HepG2 (cell line): ENCODE measurements around the gene ATP2B2. TPM values are rescaled to one million over a fixed set of nuclear protein-coding genes. Genes with fewer than 3 reads are reported as not detected.

Experiments used
- ATAC-seq: fragments of 200-7000 bp; cut with Tn5 transposase; 3 replicates; pipeline ENCODE4 v1.9.1; 2020; ENCODE audit warnings: mild to moderate bottlenecking, moderate library complexity
- BruUV-seq: library from RNA; stranded (reverse); fragments of 400-500 nt; replicated peaks from 2 replicates; lab custom pipeline; 2021; lab: Mats Ljungman, UMichigan
- CTCF ChIA-PET: fragments of 300-600 bp; formaldehyde crosslinking; extraction: SDS; loops from one replicate; lab custom pipeline; 2021; ENCODE audit warnings: low total read pairs, inconsistent platforms, low intra/inter-chr PET ratio; lab: Yijun Ruan, JAX
- POLR2A ChIA-PET: fragments of 350-600 bp; sonication (Branson Sonifier 250); formaldehyde crosslinking; loops from one replicate; lab custom pipeline; 2020; ENCODE audit warnings: antibody characterized with exemption, inconsistent platforms; lab: Yijun Ruan, JAX
- DNase-seq: peaks from one replicate; pipeline ENCODE4 v3.0.0-alpha.2; 2015; ENCODE audit warnings: low spot score
- FAIRE-seq: peaks from 3 replicates; lab custom pipeline; 2011; peaks lifted over from hg19 to GRCh38; lab: Jason Lieb, UNC
- H2AFZ ChIP-seq: one replicate; pipeline ENCODE4 v1.6.1; 2011; ENCODE audit warnings: low read length, inconsistent platforms
- H3K27ac ChIP-seq: fragments of 300-600 bp; 3 replicates; pipeline ENCODE4 v1.8.0; 2011; ENCODE audit warnings: mixed run types, mild to moderate bottlenecking, mixed read lengths, low read length, inconsistent platforms; ENCODE audit not compliant: insufficient read depth; ENCODE audit errors: extremely low read length
- H3K27me3 ChIP-seq, 2 experiments: fragments of 200-600 bp in 1 of 2; 2 replicates in 1 of 2; 3 replicates in 1 of 2; pipeline versions ENCODE4 v1.6.0 to v1.8.0; 2011; ENCODE audit warnings: low read length in 2 of 2, mild to moderate bottlenecking in 2 of 2, moderate library complexity in 2 of 2, inconsistent platforms in 1 of 2; ENCODE audit not compliant: insufficient read depth in 2 of 2, control insufficient read depth in 1 of 2
- H3K36me3 ChIP-seq, 2 experiments: fragments of 200-600 bp in 1 of 2; replicated peaks in 1 of 2; 2 replicates in 1 of 2; 3 replicates in 1 of 2; pipeline versions ENCODE4 v1.5.1 to v1.8.0; 2011; ENCODE audit warnings: low read length in 2 of 2, inconsistent platforms in 1 of 2; ENCODE audit not compliant: insufficient read depth in 2 of 2, control insufficient read depth in 1 of 2
- H3K4me1 ChIP-seq: 2 replicates; pipeline ENCODE4 v1.5.1; 2012; ENCODE audit warnings: low read length, inconsistent platforms; ENCODE audit not compliant: insufficient read depth
- H3K4me2 ChIP-seq: 2 replicates; pipeline ENCODE4 v1.6.0; 2011; ENCODE audit warnings: low read depth, low read length, inconsistent platforms
- H3K4me3 ChIP-seq, 3 experiments: fragments of 200-600 bp in 1 of 3; sonication (generic), shearing (Covaris generic) in 1 of 3; replicated peaks in 1 of 3; 2 replicates each; pipeline ENCODE4 v1.5.1; 2011 to 2016; ENCODE audit warnings: low read length in 3 of 3, inconsistent platforms in 2 of 3, low read depth in 2 of 3, mild to moderate bottlenecking in 2 of 3, control low read depth in 1 of 3, mixed read lengths in 1 of 3; ENCODE audit not compliant: insufficient read depth in 1 of 3
- H3K79me2 ChIP-seq: one replicate; pipeline ENCODE4 v1.6.1; 2011; ENCODE audit warnings: low read length, inconsistent platforms; ENCODE audit not compliant: insufficient read depth
- H3K9ac ChIP-seq: 2 replicates; pipeline ENCODE4 v1.6.0; 2011; ENCODE audit warnings: mild to moderate bottlenecking, low read depth, low read length, inconsistent platforms; ENCODE audit not compliant: insufficient read depth
- H3K9me3 ChIP-seq: 2 replicates; pipeline ENCODE4 v1.5.1; 2012; ENCODE audit warnings: mild to moderate bottlenecking, low read length
- H4K20me1 ChIP-seq: 2 replicates; pipeline ENCODE4 v1.6.0; 2011; ENCODE audit warnings: inconsistent platforms, mild to moderate bottlenecking, low read length, moderate library complexity; ENCODE audit not compliant: insufficient read depth
- NCOA2 ChIP-seq: sonication (generic); formaldehyde crosslinking; IDR thresholded peaks from 2 replicates; pipeline ENCODE4 v1.8.0; 2022; ENCODE audit warnings: inconsistent platforms
- RAD51 ChIP-seq: fragments of 450-650 bp; IDR thresholded peaks from 2 replicates; pipeline ENCODE4 v1.6.1; 2016; ENCODE audit warnings: borderline replicate concordance
- TBP ChIP-seq: sonication (generic); formaldehyde crosslinking; IDR thresholded peaks from 2 replicates; pipeline ENCODE4 v1.5.0; 2020; ENCODE audit warnings: missing genetic modification reagents
- ZNF660 ChIP-seq: sonication (generic); formaldehyde crosslinking; IDR thresholded peaks from 2 replicates; pipeline ENCODE4 v1.5.1; 2020; ENCODE audit warnings: mild to moderate bottlenecking, low read depth, missing genetic modification reagents, borderline replicate concordance
- WGBS: methylation state at CpG from one replicate; pipeline ENCODE4 v1.1.6; 2017; ENCODE audit warnings: low lambda C conversion rate; 5-methylcytosine and 5-hydroxymethylcytosine counted together
- in situ Hi-C: cut with HindIII; loops from 2 replicates; pipeline ENCODE4 v1.10.0; 2017; ENCODE audit warnings: low pct_unique_long_range_greater_than_20kb; ENCODE audit not compliant: extremely low pct_ligation_motif_present
- intact Hi-C: fragments of 100-400 bp; cut with micrococcal nuclease; formaldehyde crosslinking; loops from one replicate; pipeline ENCODE4 v1.10.0; 2022; ENCODE audit not compliant: unreplicated experiment
- polyA plus RNA-seq, 8 experiments: library from polyadenylated mRNA; depleted of rRNA in 3 of 8; stranded (reverse) in 7 of 8; unstranded in 1 of 8; fragments of >200 nt; fragmentation: Illumina TruSeq in 4 of 8; extraction: Trizol in 4 of 8; gene quantifications; 2 replicates each; pipeline versions ENCODE4 v1.2.1 to v1.2.3, GENCODE V29; 2011 to 2016; ENCODE audit warnings: low read depth in 4 of 8, missing spikeins in 1 of 8, mixed read lengths in 1 of 8; ENCODE audit not compliant: insufficient read depth in 1 of 8
- total RNA-seq, 5 experiments: library from RNA; depleted of rRNA; stranded (reverse); fragments of >200 nt; fragmentation: Illumina TruSeq; extraction: Trizol; gene quantifications; 2 replicates each; pipeline ENCODE4 v1.2.3, GENCODE V29; 2016; ENCODE audit warnings: low read depth in 1 of 5
- TF ChIP-seq, protein P1 (sequence below): sonication (generic); formaldehyde crosslinking; IDR thresholded peaks from 2 replicates; pipeline ENCODE4 v1.4.0; 2020; ENCODE audit warnings: missing genetic modification reagents

Gene ATP2B2
- total and polyA plus RNA-seq, 2 of the 13 experiments (the other 11 are each of a cell fraction or from before 2014, with no cell fraction given), result 1.5 to 2.3 TPM

GRCh38 chr3:10551139-10551538 lies 45.8 kb upstream of the ATP2B2 start (continued):
- TF ChIP-seq, protein P1, sequence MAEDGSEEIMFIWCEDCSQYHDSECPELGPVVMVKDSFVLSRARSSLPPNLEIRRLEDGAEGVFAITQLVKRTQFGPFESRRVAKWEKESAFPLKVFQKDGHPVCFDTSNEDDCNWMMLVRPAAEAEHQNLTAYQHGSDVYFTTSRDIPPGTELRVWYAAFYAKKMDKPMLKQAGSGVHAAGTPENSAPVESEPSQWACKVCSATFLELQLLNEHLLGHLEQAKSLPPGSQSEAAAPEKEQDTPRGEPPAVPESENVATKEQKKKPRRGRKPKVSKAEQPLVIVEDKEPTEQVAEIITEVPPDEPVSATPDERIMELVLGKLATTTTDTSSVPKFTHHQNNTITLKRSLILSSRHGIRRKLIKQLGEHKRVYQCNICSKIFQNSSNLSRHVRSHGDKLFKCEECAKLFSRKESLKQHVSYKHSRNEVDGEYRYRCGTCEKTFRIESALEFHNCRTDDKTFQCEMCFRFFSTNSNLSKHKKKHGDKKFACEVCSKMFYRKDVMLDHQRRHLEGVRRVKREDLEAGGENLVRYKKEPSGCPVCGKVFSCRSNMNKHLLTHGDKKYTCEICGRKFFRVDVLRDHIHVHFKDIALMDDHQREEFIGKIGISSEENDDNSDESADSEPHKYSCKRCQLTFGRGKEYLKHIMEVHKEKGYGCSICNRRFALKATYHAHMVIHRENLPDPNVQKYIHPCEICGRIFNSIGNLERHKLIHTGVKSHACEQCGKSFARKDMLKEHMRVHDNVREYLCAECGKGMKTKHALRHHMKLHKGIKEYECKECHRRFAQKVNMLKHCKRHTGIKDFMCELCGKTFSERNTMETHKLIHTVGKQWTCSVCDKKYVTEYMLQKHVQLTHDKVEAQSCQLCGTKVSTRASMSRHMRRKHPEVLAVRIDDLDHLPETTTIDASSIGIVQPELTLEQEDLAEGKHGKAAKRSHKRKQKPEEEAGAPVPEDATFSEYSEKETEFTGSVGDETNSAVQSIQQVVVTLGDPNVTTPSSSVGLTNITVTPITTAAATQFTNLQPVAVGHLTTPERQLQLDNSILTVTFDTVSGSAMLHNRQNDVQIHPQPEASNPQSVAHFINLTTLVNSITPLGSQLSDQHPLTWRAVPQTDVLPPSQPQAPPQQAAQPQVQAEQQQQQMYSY (CRISPR knock-in tag), result no peak

- ChIA-PET CTCF (no interaction called here), POLR2A (no interaction called here)
- Histone ChIP-seq H4K20me1 (no peaks in the 10 kb centered on the region), H3K27ac (no peak overlapping the region), H3K79me2 (no peaks in the 10 kb centered on the region), H3K4me1 (no peaks in the 10 kb centered on the region), H3K4me2 (no peak overlapping the region), H3K9me3 (no peaks in the 10 kb centered on the region), H3K4me3 (no peak overlapping the region), H3K9ac (no peak overlapping the region), H3K27me3 (peaks cover 3 to 29% of the 10 kb centered on the region in 2 experiments; a peak in 3 of 5 replicates), H3K36me3 (no peaks in the 10 kb centered on the region), H2AFZ (no peak overlapping the region)
- 26% methylated on average over 8 of the region's 10 CpGs for WGBS
- ATAC-seq (no peak), DNase-seq (no peak), FAIRE-seq (no peak)
- intact Hi-C loops, result no loop called here
- no TSS peak for BruUV-seq
- TF ChIP-seq TBP (CRISPR knock-in tag) (no peak), NCOA2 (no peak), RAD51 (no peak), ZNF660 (CRISPR knock-in tag) (no peak)
- in situ Hi-C loops, result no loop called here
Observed at GRCh38 chr3:10550705-10551104, 45.3 kb upstream of the ATP2B2 start.
